IMR-90 (cell line): ENCODE data around the gene RPL18. TPM values are rescaled to one million over a fixed set of nuclear protein-coding genes. Genes with fewer than 3 reads are reported as not detected.

Experiments used
- ATAC-seq: fragments of 200-7000 bp; cut with Tn5 transposase; 2 replicates; pipeline ENCODE4 v1.9.1; 2020; ENCODE audit warnings: low read depth, mild to moderate bottlenecking, moderate library complexity
- BruUV-seq: library from RNA; stranded (reverse); fragments of 400-500 nt; replicated peaks from 2 replicates; lab custom pipeline; 2021; lab: Mats Ljungman, UMichigan
- CTCF ChIA-PET: fragments of 300-600 bp; formaldehyde crosslinking; extraction: SDS; loops from one replicate; lab custom pipeline; 2021; ENCODE audit warnings: antibody characterized with exemption; lab: Yijun Ruan, JAX
- POLR2A ChIA-PET: fragments of 300-600 bp; sonication (Branson Sonifier 250); formaldehyde crosslinking; loops from one replicate; lab custom pipeline; 2022; ENCODE audit warnings: antibody characterized with exemption; ENCODE audit not compliant: unreplicated experiment; lab: Charles Lee
- DNase-seq: peaks from one replicate; pipeline ENCODE4 v3.0.0; 2013
- H2AFZ ChIP-seq: replicated peaks from 2 replicates; pipeline ENCODE3; 2013; ENCODE audit warnings: low read length, mild to moderate bottlenecking; ENCODE audit not compliant: poor library complexity
- H2AK5ac ChIP-seq: 2 replicates; pipeline ENCODE4 v1.6.1; 2013; ENCODE audit warnings: low read depth, low read length, inconsistent platforms
- H2AK9ac ChIP-seq: replicated peaks from 2 replicates; pipeline ENCODE3; 2013; ENCODE audit warnings: mild to moderate bottlenecking, low read depth, low read length, moderate library complexity; ENCODE audit not compliant: poor library complexity
- H2BK120ac ChIP-seq: 2 replicates; pipeline ENCODE4 v1.6.1; 2013; ENCODE audit warnings: low read depth, low read length, inconsistent platforms
- H2BK15ac ChIP-seq: 3 replicates; pipeline ENCODE4 v1.6.1; 2013; ENCODE audit warnings: low read depth, low read length, inconsistent platforms
- H2BK20ac ChIP-seq: 2 replicates; pipeline ENCODE4 v1.6.1; 2013; ENCODE audit warnings: low read depth, mild to moderate bottlenecking, inconsistent platforms, low read length, moderate library complexity
- H2BK5ac ChIP-seq: 2 replicates; pipeline ENCODE4 v1.6.1; 2013; ENCODE audit warnings: mild to moderate bottlenecking, low read depth, low read length, inconsistent platforms; ENCODE audit not compliant: poor library complexity, severe bottlenecking
- H3K14ac ChIP-seq: replicated peaks from 2 replicates; pipeline ENCODE4 v1.6.1; 2013; ENCODE audit warnings: low read depth, low read length, inconsistent platforms
- H3K18ac ChIP-seq: 2 replicates; pipeline ENCODE4 v1.6.1; 2013; ENCODE audit warnings: low read depth, low read length, control low read depth
- H3K23ac ChIP-seq: 2 replicates; pipeline ENCODE4 v1.6.1; 2013; ENCODE audit warnings: low read depth, low read length, inconsistent platforms
- H3K27ac ChIP-seq: 2 replicates; pipeline ENCODE4 v1.5.1; 2013; ENCODE audit warnings: mild to moderate bottlenecking, control low read depth, low read length; ENCODE audit not compliant: insufficient read depth
- H3K27me3 ChIP-seq: 2 replicates; pipeline ENCODE4 v1.6.1; 2013; ENCODE audit warnings: low read length; ENCODE audit not compliant: control insufficient read depth, insufficient read depth
- H3K36me3 ChIP-seq: 2 replicates; pipeline ENCODE4 v1.6.1; 2013; ENCODE audit warnings: low read length, mixed read lengths; ENCODE audit not compliant: control insufficient read depth, insufficient read depth
- H3K4ac ChIP-seq: 2 replicates; pipeline ENCODE4 v1.6.1; 2013; ENCODE audit warnings: low read depth, low read length, inconsistent platforms
- H3K4me1 ChIP-seq: 2 replicates; pipeline ENCODE4 v1.6.1; 2013; ENCODE audit warnings: low read length, mixed read lengths; ENCODE audit not compliant: control insufficient read depth, insufficient read depth
- H3K4me2 ChIP-seq: 2 replicates; pipeline ENCODE4 v1.6.1; 2013; ENCODE audit warnings: low read depth, mild to moderate bottlenecking, control low read depth, low read length, moderate library complexity
- H3K4me3 ChIP-seq: 2 replicates; pipeline ENCODE4 v1.5.1; 2013; ENCODE audit warnings: low read depth, mild to moderate bottlenecking, control low read depth, low read length, moderate library complexity; ENCODE audit not compliant: insufficient read depth
- H3K56ac ChIP-seq: 2 replicates; pipeline ENCODE4 v1.6.1; 2013; ENCODE audit warnings: low read length, inconsistent platforms; ENCODE audit not compliant: insufficient read depth; ENCODE audit errors: extremely low read depth
- H3K79me1 ChIP-seq, 2 experiments: 2 replicates each; pipeline ENCODE4 v1.6.1; 2013; ENCODE audit warnings: low read length in 2 of 2, inconsistent platforms in 1 of 2, low read depth in 1 of 2
- H3K9ac ChIP-seq: 2 replicates; pipeline ENCODE4 v1.6.1; 2013; ENCODE audit warnings: low read depth, low read length, control low read depth
- H3K9me1 ChIP-seq: 2 replicates; pipeline ENCODE4 v1.6.1; 2013; ENCODE audit warnings: low read length, inconsistent platforms; ENCODE audit not compliant: insufficient read depth
- H3K9me3 ChIP-seq: 2 replicates; pipeline ENCODE4 v1.6.1; 2013; ENCODE audit warnings: low read length; ENCODE audit not compliant: control insufficient read depth, insufficient read depth
- H4K20me1 ChIP-seq: 2 replicates; pipeline ENCODE4 v1.6.1; 2013; ENCODE audit warnings: low read length, inconsistent platforms; ENCODE audit not compliant: insufficient read depth
- H4K5ac ChIP-seq: 2 replicates; pipeline ENCODE4 v1.6.1; 2013; ENCODE audit warnings: mild to moderate bottlenecking, low read depth, low read length, control low read depth
- H4K8ac ChIP-seq, 2 experiments: 2 replicates each; pipeline ENCODE4 v1.6.1; 2013; ENCODE audit warnings: low read depth in 2 of 2, low read length in 2 of 2, control low read depth in 1 of 2, inconsistent platforms in 1 of 2
- H4K91ac ChIP-seq: 2 replicates; pipeline ENCODE4 v1.6.1; 2013; ENCODE audit warnings: low read depth, low read length, inconsistent platforms; ENCODE audit not compliant: insufficient read depth
- BHLHE40 ChIP-seq: fragments of 150-350 bp; IDR thresholded peaks from 2 replicates; pipeline ENCODE4 v1.6.1; 2016; ENCODE audit warnings: mild to moderate bottlenecking, low read depth, low read length
- CEBPB ChIP-seq: IDR thresholded peaks from 2 replicates; pipeline ENCODE4 v1.6.1; 2012; ENCODE audit warnings: low read depth, low read length, improper control_type of control experiment
- CHD1 ChIP-seq: IDR thresholded peaks from 2 replicates; pipeline ENCODE4 v1.6.1; 2012; ENCODE audit warnings: low read depth, low read length, improper control_type of control experiment
- FOS ChIP-seq: fragments of 150-350 bp; IDR thresholded peaks from 2 replicates; pipeline ENCODE4 v1.6.1; 2016; ENCODE audit warnings: low read depth, low read length
- MAFK ChIP-seq: IDR thresholded peaks from 2 replicates; pipeline ENCODE4 v1.6.1; 2012; ENCODE audit warnings: low read depth, low read length, improper control_type of control experiment
- MAZ ChIP-seq: IDR thresholded peaks from 2 replicates; pipeline ENCODE4 v1.6.1; 2012; ENCODE audit warnings: low read depth, mild to moderate bottlenecking, low read length, improper control_type of control experiment, moderate library complexity, borderline replicate concordance
- MXI1 ChIP-seq: IDR thresholded peaks from 2 replicates; pipeline ENCODE4 v1.6.1; 2012; ENCODE audit warnings: low read depth, mild to moderate bottlenecking, low read length, moderate library complexity, borderline replicate concordance
- NFE2L2 ChIP-seq: fragments of 150-350 bp; IDR thresholded peaks from 2 replicates; pipeline ENCODE4 v1.6.1; 2016; ENCODE audit warnings: low read depth, mild to moderate bottlenecking, low read length
- POLR2A ChIP-seq: IDR thresholded peaks from 2 replicates; pipeline ENCODE4 v1.6.1; 2012; ENCODE audit warnings: mild to moderate bottlenecking, low read depth, low read length
- RAD21 ChIP-seq: IDR thresholded peaks from 2 replicates; pipeline ENCODE4 v1.6.1; 2012; ENCODE audit warnings: low read length, improper control_type of control experiment
- RCOR1 ChIP-seq: IDR thresholded peaks from 2 replicates; pipeline ENCODE4 v1.6.1; 2012; ENCODE audit warnings: mild to moderate bottlenecking, low read length, improper control_type of control experiment; ENCODE audit not compliant: insufficient replicate concordance
- RFX5 ChIP-seq: IDR thresholded peaks from 2 replicates; pipeline ENCODE4 v1.8.0; 2012; ENCODE audit warnings: low read depth, mild to moderate bottlenecking, low read length, moderate library complexity
- SMC3 ChIP-seq: fragments of 150-350 bp; IDR thresholded peaks from 2 replicates; pipeline ENCODE4 v1.6.1; 2016; ENCODE audit warnings: low read depth, mild to moderate bottlenecking, antibody characterized with exemption, low read length, moderate library complexity
- WGBS, 2 experiments: methylation state at CpG; one replicate each; pipeline versions ENCODE4 v1.1.5 to v1.1.7; 2013; ENCODE audit warnings: missing lambda C conversion rate in 2 of 2; ENCODE audit not compliant: insufficient read length in 1 of 2; ENCODE audit errors: extremely low coverage in 2 of 2; 5-methylcytosine and 5-hydroxymethylcytosine counted together
- dilution Hi-C: fragments of 300-500 bp; cut with HindIII; formaldehyde crosslinking; loops from one replicate; pipeline ENCODE4 v1.14.3; 2018; ENCODE audit warnings: low sequenced_read_pairs; ENCODE audit not compliant: unreplicated experiment
- in situ Hi-C: fragments of 300-500 bp; cut with MboI; formaldehyde crosslinking; loops from 3 replicates; pipeline ENCODE4 v1.14.3; 2019; ENCODE audit warnings: low sequenced_read_pairs, inconsistent platforms, mixed read lengths
- intact Hi-C: fragments of 100-400 bp; cut with micrococcal nuclease; formaldehyde crosslinking; loops from 2 replicates; pipeline ENCODE4 v1.10.0; 2022
- polyA plus RNA-seq, 3 experiments: library from polyadenylated mRNA; depleted of rRNA; stranded (reverse); fragments of >200 nt; gene quantifications; 2 replicates each; pipeline ENCODE4 v1.2.3, GENCODE V29; 2012; ENCODE audit warnings: low replicate concordance in 1 of 3
- total RNA-seq: library from RNA; depleted of rRNA; stranded (reverse); fragments of >200 nt; gene quantifications from 2 replicates; pipeline ENCODE4 v1.2.3, GENCODE V29; 2012
- TF ChIP-seq, protein P1 (sequence below): fragments of 150-350 bp; IDR thresholded peaks from 2 replicates; pipeline ENCODE4 v1.6.1; 2016; ENCODE audit warnings: low read depth, mild to moderate bottlenecking, low read length, moderate library complexity, borderline replicate concordance
- TF ChIP-seq, protein P2 (sequence below): fragments of 150-350 bp; IDR thresholded peaks from 2 replicates; pipeline ENCODE4 v1.6.1; 2017; ENCODE audit warnings: mild to moderate bottlenecking, antibody characterized with exemption, low read length, low read depth
- TF ChIP-seq, protein P3 (sequence below): conservative IDR thresholded peaks from 2 replicates; pipeline ENCODE4 v1.5.1; 2012; ENCODE audit warnings: mild to moderate bottlenecking, low read depth, low read length, improper control_type of control experiment

The RPL18 gene
- total and polyA plus RNA-seq, 2 of the 4 experiments (the other 2 are of a cell fraction) = 1,909 to 2,254 TPM

DNA sequence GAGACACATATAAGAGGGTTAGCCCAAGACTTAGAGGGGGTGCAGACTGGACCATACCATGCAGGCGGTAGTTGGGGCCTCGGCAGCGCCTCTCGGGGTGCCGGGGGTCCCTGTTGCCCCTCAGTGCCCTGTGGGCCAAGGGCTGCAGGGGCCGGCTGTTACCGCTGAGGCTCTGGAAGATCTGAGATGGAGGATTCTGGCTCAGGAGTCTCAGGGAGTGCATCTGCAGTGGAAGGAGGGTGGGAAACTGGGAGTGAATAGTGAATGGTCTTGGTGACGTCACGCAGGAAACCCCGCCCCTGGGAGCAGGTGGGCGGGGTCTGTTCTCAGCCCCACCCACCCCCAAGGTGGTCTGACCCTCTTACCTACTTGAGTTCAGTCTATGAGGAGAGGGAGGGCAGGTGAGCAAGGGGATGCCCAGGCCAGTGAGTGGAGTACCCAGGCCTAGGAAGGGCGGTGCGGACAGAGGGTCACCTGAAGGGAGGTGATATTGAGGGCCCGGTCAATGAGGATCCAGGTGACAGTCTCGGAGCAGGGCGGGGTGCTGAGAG is 19.9 kb upstream of the RPL18 start:
- dilution Hi-C loops (no loop called here), intact Hi-C loops (no loop called here), in situ Hi-C loops (no loop called here)
- H3K4me2 ChIP-seq = no peak overlapping the region
- 93% methylated on average over 12 of the region's 16 CpGs; no CpG with 5 or more reads in 1 of the 2 experiments for WGBS, 2 experiments
- H4K5ac ChIP-seq = no peak overlapping the region
- no peak overlapping the region for H3K18ac ChIP-seq
- peaks cover 15% of the 10 kb centered on the region for H3K9me1 ChIP-seq
- ChIA-PET POLR2A (no interaction called here), CTCF (no interaction called here)
- peak overlapping the region; percentile 89; the same call in 2 of the 3 replicates for H2BK15ac ChIP-seq
- no peaks in the 10 kb centered on the region for H3K27me3 ChIP-seq
- ATAC-seq (no peak), DNase-seq (no peak)
- peak overlapping the region; percentile 43 to 98; a peak in 3 of 4 replicates for H4K8ac ChIP-seq
- H4K91ac ChIP-seq = peak overlapping the region; percentile 49; the same call in 1 of the 2 replicates
- H3K36me3 ChIP-seq = no peaks in the 10 kb centered on the region
- BruUV-seq = no TSS peak
- no peak overlapping the region for H2BK20ac ChIP-seq
- H3K4me3 ChIP-seq = no peak overlapping the region
- peak overlapping the region; percentile 32 for H2BK5ac ChIP-seq
- no peak for TF ChIP-seq MAFK
- TF ChIP-seq, protein P1, sequence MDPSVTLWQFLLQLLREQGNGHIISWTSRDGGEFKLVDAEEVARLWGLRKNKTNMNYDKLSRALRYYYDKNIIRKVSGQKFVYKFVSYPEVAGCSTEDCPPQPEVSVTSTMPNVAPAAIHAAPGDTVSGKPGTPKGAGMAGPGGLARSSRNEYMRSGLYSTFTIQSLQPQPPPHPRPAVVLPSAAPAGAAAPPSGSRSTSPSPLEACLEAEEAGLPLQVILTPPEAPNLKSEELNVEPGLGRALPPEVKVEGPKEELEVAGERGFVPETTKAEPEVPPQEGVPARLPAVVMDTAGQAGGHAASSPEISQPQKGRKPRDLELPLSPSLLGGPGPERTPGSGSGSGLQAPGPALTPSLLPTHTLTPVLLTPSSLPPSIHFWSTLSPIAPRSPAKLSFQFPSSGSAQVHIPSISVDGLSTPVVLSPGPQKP = no peak
- no peak for TF ChIP-seq SMC3
- no peak for TF ChIP-seq MXI1
- TF ChIP-seq CHD1 = no peak
- no peak for TF ChIP-seq RAD21
- no peak for TF ChIP-seq BHLHE40
- TF ChIP-seq, protein P2, sequence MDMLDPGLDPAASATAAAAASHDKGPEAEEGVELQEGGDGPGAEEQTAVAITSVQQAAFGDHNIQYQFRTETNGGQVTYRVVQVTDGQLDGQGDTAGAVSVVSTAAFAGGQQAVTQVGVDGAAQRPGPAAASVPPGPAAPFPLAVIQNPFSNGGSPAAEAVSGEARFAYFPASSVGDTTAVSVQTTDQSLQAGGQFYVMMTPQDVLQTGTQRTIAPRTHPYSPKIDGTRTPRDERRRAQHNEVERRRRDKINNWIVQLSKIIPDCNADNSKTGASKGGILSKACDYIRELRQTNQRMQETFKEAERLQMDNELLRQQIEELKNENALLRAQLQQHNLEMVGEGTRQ = no peak
- TF ChIP-seq RFX5 = no peak
- no peak for TF ChIP-seq FOS
- no peak for TF ChIP-seq MAZ
- TF ChIP-seq, protein P3, sequence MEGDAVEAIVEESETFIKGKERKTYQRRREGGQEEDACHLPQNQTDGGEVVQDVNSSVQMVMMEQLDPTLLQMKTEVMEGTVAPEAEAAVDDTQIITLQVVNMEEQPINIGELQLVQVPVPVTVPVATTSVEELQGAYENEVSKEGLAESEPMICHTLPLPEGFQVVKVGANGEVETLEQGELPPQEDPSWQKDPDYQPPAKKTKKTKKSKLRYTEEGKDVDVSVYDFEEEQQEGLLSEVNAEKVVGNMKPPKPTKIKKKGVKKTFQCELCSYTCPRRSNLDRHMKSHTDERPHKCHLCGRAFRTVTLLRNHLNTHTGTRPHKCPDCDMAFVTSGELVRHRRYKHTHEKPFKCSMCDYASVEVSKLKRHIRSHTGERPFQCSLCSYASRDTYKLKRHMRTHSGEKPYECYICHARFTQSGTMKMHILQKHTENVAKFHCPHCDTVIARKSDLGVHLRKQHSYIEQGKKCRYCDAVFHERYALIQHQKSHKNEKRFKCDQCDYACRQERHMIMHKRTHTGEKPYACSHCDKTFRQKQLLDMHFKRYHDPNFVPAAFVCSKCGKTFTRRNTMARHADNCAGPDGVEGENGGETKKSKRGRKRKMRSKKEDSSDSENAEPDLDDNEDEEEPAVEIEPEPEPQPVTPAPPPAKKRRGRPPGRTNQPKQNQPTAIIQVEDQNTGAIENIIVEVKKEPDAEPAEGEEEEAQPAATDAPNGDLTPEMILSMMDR = no peak
- no peak for TF ChIP-seq POLR2A
- no peak for TF ChIP-seq CEBPB
- TF ChIP-seq NFE2L2 = no peak
- TF ChIP-seq RCOR1 = no peak
- peaks cover 0 to 15% of the 10 kb centered on the region in 2 experiments; a peak in 3 of 4 replicates for H3K79me1 ChIP-seq
- no peaks in the 10 kb centered on the region for H3K9me3 ChIP-seq
- peak overlapping the region; percentile 89 for H2AK9ac ChIP-seq
- no peak overlapping the region for H3K27ac ChIP-seq
- H3K4me1 ChIP-seq = peaks cover 14% of the 10 kb centered on the region
- H3K4ac ChIP-seq = peak overlapping the region; percentile 94
- H3K56ac ChIP-seq = no peak overlapping the region
- peak overlapping the region; percentile 95 for H2AK5ac ChIP-seq
- H3K9ac ChIP-seq = no peak overlapping the region
- no peak overlapping the region for H3K23ac ChIP-seq
- peak overlapping the region; percentile 99; the same call in 1 of the 2 replicates for H3K14ac ChIP-seq
- H4K20me1 ChIP-seq = peaks cover 4% of the 10 kb centered on the region; the same call in 1 of the 2 replicates
- no peak overlapping the region for H2BK120ac ChIP-seq
- no peak overlapping the region for H2AFZ ChIP-seq
